HUDEP-2 (cell line): ENCODE results near the gene NUP93.

Source experiments
- DNase-seq, 76 experiments: peaks; one replicate each; lab custom pipeline; 2025; ENCODE audit not compliant: unreplicated experiment in 76 of 76; lab: John Stamatoyannopoulos, UW

NUP93 gene

DNA sequence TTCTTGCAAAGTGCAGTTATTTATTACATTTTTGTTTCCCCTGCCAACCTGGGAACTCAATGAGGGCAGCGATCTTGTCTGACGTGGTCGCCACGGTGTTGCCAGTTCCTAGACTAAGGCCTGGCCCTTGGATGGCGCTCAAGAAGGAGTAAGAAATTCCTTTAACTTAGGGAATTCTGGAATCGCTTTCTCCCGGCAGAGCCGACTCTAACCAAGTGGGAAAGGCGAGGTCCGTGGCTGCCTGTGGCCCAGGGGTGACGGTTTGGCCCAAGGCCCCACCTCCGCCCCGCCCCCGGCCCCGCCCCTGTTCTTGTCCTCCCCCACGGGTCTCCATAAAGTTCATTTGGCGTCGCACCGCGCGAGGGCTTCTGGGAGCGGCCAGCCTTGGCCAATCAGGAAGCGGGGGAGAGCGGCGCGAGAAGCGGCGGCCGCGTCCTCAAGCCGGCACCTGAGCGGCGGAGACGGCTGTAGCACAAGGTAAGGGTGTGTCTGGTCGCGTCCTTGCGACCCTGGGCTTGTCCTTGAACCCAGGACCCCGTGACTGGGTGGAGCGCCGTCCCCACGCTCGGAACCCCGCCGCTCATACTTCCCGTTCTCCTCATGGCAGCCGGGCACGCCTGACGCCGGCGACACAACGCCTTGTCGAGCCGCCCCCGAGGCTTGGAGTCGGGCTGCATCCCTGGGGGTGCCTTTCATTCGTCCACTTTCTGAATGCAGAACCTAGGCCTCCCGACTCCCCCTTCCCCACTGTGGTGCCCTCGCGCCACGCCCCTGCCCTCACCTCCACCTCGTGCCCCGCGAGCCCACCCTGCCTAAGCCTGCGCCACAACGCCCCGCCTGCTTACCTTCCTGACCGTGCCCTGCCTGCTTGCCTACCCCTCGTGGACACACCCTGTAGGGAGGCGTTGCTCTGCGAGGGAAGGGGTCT lies at the start of gene NUP93:
NUP93 (plus strand) TSS at position 395 of the 928 bp plus-strand sequence. CDS start 18,119 bp downstream, outside the sequence.
- peak in 74 of 76 experiments; percentile 34 to 93 (median 85) for DNase-seq

DNA sequence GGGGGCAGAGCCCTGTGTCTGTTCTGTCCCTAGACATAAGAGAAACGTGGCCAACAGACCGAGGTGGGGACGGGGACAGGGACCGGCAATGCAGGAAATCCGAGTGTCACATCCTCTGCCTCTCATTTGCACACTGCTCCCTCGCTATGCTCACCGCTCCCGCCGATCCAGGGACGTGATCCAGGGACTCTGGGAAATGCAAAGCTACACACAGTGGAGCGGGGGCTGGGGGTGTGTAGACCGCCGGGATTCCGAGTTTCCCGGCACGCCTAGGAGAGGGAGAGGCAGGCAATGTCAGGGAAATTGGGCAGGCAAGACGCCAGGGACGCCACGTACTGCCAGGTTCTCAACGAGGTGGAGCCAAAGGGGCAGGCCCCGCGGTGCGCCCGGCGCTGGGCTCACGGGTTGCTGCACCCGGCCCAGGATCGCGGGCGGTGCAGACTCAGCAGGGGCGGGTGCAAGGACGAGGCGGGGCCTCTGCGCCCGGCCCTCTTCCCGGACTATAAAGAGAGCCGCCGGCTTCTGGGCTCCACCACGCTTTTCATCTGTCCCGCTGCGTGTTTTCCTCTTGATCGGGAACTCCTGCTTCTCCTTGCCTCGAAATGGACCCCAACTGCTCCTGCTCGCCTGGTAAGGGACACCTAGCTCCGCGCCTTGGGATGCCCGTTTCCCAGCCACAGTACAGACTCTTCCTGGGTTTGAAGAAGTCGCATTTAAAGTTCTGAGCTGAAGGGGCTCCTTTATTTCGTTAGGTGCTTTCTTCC lies 47.8 kb upstream of the NUP93 start, which contains the start of gene MT1X:
MT1X (plus strand) TSS at position 532 of the 764 bp plus-strand sequence; CDS start at position 603, 71 bp downstream.
- DNase-seq, result peak in 70 of 76 experiments; percentile 13 to 87 (median 63)

DNA sequence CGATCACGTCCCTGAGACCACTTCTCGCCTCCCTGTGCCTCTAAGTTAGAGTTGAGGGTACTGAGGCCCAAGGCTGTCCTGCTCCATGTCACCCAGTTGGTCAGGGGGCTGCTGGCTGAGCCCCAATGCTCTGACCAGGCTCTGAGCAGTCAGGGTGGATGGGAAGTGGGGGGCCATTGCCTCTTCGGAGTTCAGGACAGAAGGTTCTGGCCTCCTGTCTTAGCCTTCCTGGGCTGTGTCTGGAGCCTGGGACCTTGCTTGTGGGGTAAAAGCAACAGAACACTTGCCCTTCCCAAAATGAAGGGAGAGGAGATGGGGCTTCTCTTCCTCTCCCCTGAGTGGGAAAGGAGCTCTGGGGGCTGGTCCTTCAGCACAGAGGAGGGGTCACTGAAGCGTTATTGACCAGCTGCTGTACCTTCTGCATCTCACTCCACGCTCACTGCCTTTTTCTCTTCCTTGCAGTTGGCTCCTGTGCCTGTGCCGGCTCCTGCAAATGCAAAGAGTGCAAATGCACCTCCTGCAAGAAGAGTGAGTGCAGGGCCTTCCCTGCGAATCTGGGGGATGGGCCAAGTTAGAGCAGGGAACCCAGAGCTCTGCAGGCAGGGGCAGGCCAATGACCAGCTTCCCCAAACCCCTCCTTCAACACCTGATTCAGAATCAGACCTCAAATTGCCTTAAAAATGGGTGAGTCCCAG lies 47.1 kb upstream of the NUP93 start:
- DNase-seq, result peak in 1 of 76 experiments; percentile 27

DNA sequence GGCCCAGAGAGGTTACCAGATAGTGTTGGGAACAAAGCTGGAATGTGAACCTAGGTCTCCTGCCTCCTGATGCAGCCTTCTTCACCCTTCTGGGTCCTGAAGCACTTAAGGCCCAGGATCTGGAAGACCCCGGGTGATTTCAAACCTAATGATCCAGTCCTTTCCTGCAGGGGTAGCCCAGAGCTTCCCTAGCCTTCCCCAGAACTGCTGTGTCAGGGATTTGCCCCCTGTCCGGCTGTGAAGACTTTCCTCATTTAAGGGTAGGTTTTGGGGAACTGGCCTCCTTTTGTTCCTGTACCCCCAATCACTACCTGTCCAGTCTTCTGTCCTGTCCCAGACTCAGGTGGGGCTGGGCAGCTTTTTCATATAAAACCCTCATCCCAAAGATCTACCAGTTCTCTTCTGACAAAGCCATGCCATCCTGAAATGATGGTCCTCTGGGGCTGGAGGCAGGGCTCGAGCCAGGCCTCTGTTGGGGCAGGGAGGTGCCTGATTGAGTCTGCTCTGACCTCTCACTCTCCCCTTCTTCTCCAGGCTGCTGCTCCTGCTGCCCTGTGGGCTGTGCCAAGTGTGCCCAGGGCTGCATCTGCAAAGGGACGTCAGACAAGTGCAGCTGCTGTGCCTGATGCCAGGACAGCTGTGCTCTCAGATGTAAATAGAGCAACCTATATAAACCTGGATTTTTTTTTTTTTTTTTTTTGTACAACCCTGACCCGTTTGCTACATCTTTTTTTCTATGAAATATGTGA lies 46.3 kb upstream of the NUP93 start:
- no peak for DNase-seq

DNA sequence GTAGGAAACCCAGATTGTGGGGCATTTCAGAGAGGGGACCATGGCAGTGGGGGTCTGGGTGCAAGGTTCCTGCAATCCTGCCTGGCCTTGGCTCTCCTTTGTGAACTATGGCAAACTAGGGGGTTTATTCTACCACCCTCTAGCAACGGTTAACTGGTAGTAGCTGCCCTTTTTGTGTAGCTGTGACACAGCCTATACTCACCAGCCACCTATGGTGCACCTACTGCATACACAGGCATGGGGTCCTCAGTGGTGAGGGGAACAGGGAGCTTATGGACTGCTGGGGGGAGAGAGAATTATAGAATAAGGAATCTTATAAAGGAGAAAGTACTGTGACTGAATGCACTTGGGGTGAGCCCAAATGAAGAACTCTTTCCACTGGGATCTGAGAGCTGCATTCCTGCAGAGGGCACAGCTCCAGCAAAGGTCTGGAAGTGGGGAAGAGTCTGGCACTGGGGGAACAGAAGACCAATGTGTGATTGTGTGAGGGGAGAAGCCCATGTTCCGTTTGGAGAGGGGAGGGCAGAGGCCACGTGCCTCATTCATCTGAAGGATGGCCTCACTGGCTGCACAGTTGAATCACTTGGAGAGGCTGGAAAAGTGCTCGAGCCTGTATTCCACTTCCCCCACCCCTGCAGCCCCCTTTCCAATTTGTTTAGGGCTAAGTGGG lies 45.5 kb upstream of the NUP93 start:
- no peak for DNase-seq

DNA sequence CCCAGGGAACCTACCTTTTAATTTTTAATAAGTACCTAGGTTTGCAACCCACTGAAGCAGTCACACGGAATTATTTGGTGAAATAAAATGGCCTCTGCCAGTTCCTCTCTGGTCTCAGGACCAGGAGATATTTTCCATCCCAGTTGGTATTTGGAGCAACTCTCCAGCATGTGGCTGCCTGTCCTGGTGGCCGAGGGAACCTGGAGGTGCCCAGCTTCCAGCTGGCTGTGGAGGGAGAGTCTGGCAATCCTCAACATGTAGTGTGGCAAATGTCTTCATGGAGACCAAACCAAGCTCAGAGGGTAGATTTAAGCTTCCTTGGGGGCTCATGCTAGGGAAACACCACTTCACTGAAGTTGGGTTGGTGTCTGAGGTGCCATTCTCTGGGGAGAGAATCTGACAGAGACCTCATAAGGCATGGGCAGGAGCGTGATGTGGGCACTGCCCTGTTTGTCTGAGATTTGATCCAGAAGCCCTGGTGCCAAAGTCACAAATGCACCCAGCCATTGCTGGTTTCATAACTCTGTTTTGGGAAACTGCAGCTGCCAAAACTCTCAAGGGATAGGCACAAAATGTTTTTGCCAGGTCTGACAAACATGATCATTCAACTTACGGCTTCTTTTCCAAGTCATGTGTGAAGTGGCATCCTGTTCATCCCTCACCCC lies 44.9 kb upstream of the NUP93 start:
- no peak for DNase-seq

DNA sequence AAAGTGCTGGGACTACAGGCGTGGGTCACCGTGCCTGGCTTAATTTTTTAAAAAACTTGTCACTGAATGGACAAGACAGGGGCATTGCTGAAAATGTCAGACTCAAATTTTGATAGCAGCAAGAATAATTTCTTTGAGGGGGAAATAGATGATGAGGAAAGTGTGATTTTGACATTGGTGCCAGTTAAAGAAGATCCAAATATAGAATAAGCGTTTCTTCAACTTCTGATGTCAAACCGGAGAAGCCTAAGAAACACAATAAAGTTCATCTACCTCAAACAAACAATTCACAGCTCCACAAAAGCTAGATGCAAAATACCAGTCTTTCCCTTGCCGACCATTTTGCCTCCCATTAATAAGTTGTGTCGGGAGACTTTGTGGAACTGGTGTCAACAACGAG lies 43.2 kb upstream of the NUP93 start:
- DNase-seq, result no peak

DNA sequence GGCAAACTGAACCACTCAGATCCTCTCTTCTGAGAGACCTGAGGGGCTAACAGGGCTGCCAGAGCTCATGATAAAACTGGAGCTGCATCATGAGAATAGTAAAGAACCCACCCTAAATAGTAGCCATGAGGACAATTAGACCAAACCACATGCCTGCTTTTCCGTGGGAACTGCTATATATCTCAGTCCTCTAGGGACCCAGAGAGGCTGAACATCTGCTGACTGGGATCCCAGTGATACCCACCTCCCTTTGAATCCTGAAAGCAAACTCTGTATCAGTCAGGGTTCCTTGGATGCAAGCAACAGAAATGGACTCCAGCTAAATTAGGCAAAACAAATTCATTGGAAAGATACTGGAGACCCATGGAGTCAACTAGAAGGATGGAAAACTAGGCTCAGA lies 41.2 kb upstream of the NUP93 start:
- no peak for DNase-seq

DNA sequence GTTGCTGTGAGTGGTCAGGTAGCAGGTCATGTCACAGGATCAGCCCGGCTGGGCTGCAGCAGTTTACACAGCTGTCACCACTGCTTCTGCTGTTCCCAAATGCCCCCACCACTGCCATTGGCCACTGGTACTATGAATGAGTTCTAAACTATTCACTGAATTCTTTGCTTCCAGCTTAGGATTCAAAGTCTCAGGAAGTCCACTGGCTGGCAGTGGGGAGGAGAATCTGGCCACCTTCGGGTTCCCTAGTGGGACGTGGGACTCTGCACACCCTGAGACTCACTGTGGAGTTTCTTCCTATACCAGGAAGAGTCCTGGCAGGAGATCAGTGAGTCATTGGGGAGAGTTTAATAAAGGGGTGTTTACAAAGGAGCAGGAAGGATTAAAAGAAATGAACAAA lies 40.8 kb upstream of the NUP93 start:
- DNase-seq, result no peak

DNA sequence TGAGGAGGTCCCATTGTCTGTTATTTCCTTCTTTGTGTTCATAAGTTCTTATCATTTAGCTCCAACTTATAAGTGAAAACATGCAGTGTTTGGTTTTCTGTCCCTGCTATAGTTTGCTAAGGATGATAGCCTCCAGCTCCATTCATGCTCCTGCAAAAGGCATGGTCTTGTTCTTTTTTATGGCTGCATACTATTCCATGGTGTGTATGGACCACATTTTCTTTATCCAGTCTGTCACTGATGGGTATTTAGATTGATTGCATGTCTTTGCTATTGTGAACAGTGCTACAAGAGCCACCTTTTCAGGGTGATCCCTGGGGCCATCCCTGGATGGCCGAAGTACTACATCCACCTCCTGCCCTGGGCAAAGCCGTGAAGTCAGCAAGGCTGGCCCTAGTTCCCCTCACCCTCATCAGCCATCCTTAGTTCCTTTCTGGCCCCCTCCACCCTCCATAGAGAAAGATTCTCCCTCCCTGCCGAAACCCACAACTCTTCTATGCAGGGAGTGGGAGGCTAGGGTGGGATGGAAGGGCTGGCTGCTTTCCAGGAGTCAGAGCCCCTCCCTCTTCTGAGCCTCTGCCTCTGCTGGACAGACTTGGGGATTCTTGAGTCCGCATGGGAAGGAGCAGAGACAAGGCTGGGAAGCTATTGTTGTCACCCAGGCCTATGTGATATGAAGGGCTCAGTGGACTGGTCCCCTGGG lies 39.4 kb upstream of the NUP93 start:
- DNase-seq, result no peak

DNA sequence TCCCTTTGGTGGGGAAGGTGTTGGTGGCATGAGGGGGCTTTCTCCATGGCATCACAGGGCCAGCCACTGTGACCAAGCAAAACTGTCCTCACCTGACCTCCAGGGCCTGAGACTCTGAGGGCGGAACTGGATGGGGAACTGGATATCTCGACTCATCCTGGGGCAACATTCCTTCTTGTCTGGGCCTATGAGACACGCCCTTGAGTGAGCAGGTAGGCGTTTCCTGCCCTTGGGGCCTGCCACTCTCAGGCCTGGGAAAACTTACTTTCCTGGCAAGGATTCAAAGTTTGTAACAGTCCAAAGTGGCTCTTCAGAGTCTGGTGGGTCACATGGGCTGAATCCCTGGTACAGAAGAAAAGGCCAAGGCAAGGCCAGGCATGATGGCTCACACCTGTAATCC lies 38.0 kb upstream of the NUP93 start:
- peak in 2 of 76 experiments; percentile 3 to 7 for DNase-seq

DNA sequence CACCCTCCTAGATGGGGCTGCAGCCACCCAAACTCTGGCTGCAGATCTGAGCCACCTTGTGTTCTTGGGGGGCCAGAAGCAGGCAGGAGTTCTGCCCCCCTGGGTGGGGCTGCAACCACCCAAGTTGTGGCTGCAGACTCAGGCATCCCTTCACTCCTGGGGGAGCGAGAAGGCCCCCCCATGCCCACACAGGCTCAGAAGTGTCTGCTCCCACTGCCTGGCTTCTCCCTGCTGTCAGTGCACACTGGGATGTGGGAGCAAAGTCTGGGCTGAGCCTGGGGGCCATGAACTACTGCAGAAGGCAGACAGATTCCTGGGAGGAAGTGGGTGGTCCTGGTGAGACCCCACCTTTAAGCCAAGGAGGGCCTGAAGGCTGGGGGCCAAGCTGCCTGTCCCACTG lies 34.7 kb upstream of the NUP93 start:
- no peak for DNase-seq

DNA sequence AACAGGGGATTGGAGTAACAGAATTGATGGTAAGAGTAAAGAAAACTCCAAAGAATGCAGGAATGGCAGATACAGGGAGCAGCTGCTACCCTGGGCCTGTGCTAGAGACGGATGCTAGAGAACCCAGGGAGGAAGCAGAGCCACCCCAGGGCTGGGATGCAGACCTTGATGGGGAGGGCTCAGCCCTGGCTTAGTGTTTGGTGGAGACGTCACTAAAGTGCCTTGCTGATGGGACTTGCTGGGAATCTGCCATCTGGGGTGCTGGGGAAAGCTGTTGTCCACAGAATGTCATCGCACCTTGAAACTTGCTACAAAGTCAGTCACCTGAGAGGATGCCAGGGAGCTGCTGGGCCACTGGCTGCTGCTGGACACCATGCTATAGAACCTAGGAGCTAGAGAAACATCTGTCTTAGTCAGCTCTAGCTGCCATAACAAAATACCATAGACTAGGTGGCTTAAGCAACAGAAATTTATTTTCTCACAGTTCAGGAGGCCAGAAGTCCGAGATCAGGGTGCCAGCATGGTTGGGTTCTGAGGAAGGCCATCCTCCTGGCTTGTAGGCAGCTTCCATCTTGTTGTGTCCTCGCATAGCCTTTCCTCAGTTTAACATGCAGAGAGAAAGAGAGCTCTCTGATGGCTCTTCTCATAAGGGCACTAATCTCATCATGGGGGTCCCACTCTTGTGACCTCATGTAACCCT lies 32.3 kb upstream of the NUP93 start:
- no peak for DNase-seq

DNA sequence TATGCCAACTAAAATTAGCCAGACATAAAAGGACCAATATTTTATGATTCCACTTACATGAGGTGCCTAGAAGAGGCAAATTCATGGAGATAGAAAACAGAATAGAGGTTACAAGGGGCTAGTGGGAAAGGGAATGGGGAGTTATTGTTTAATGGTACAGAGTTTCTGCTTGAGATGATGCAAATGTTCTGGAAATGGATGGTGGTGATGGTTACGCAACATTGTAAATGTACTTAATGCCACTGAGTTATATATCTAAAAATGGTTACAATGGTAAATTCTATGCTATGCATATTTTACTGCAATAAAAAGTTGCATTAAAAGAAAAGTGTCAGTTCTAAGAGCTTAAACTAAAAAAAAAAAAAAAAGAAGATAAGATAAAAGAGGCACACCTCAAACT lies 29.7 kb upstream of the NUP93 start:
- no peak for DNase-seq

DNA sequence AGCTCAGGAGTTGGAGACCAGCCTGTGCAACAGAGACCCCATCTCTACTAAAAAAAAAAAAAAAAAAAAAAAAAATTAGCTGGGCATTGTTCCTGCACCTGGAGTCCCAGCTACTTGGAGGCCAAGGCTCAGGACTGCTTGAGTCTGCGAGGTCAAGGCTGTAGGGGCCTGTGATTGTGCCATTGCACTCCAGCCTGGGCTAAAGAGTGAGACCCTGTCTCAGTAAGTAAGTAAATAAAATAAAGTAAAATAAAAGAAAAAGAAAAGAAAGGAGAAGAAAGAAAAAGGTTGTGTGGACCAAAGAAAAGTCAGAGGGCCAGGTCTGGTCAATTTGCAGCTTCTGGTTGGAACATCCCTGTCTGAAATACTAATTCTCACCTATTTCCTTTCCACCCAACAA lies 29.3 kb upstream of the NUP93 start:
- no peak for DNase-seq

DNA sequence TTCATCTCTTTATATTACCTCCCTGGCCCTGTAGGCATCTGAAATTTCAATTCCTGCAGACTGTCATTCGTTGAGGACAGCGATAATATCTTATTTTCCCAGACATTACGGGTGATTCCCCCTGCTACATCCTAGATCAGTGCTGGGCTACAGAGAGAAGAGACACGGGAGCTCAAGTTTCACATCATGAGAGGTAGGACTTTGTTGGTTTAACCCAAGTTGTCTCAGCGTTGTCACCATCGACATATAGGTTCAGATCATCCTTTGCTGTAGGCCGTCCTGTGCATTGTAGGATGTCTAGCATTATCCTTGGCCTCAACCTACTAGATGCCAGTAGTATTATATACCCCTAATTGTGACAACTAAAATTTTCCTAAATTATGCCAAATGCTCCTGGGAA lies 28.4 kb upstream of the NUP93 start:
- DNase-seq, result no peak

DNA sequence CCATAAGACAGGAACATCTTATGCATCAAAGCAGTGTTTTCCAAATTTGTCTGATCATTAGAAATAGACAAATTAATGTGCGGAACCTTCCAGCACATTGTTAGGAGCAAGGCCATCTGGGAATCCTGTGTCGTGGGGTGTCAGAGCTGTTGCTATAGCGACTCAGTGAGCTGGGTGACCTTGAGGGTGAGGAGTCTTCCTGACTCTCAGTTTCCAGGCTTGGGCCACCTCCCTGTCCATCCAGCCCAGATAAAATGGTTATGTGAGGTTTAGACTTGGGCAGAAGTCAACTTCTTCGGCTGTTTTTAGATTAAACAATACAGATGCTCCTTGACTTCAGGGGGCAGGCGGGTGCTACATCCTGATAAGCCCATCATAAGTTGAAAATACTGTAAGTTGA lies 27.1 kb upstream of the NUP93 start:
- peak in 1 of 76 experiments; percentile 9 for DNase-seq
